ENCODE data around the gene EIF2B5. TPM values are rescaled to one million over a fixed set of nuclear protein-coding genes. Genes with fewer than 3 reads are reported as not detected.

The EIF2B5 gene
- total and polyA plus RNA-seq, 9 of the 15 experiments (the other 6 are each of a cell fraction or from before 2014, with no cell fraction given), result 19.1 to 92.4 (median 74.0) TPM

DNA sequence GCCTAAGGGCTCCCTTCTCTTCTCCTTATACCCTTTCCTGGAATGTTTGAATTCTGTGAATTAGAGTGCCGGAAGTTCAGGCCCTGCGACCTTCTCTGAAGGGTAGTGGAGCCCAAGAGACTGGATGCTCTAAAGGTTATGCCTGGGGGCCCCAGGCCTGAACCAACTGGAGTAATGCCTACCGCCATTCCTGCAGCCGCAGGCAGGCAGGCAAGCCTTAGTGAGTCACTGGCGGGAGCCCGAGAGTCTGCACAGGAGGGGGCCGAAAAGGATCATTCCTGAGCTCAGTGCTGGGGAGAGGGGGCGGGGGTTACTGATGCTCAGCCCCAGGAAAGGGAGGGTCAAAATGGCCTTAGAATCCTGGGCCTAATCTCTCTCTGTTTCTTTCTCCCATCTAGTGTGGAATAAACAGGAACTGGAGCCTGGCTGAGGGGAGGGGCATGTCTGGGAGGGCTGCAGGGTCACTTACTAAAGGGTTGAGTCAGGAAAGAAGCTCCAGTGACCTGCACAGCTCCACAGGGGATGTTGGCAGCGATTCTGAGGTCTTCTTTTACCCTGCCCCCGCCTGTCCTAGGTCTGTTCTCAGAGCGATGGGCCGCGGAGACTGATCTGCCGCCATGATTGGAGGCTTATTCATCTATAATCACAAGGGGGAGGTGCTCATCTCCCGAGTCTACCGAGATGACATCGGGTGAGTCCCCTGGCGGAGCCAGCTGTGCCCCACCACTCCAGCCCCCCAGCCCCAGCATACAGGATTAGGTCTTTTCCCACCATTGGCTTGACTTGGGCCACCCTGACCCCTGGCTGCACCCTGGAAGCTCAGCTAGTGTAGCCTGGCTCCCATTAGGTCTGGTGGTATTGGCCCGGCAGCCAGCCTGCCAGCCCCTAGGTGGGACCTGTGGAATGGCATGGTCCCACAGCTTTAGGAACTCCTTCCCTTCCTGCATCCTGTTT, 41.5 kb downstream of the EIF2B5 start (continued):
- TF ChIP-seq JUND (IDR thresholded peaks at IDR 0.05; ENCODE audit: borderline replicate concordance, low read depth, low read length), result peak; percentile 81
- peak; percentile 51; the same call in 1 of the 3 replicates for TF ChIP-seq JUND (tag; IDR thresholded peaks at IDR 0.05; ENCODE audit: borderline replicate concordance, low read depth, low read length)
- no peak for TF ChIP-seq ZNF699 (CRISPR knock-in tag; IDR thresholded peaks at IDR 0.05; ENCODE audit: insufficient replicate concordance)
- 0 out of 2 replicates have a peak, but pooled peaks have one; percentile 20 for TF ChIP-seq KAT7 (CRISPR knock-in tag; IDR thresholded peaks at IDR 0.05; ENCODE audit: borderline replicate concordance)
- TF ChIP-seq NONO (IDR thresholded peaks at IDR 0.05; ENCODE audit: low read depth in 2 of 2, low read length in 1 of 2), result no peak
- TF ChIP-seq GABPB1 (CRISPR knock-in tag; IDR thresholded peaks at IDR 0.05), result 0 out of 2 replicates have a peak, but pooled peaks have one; percentile 46
- TF ChIP-seq, protein P1, sequence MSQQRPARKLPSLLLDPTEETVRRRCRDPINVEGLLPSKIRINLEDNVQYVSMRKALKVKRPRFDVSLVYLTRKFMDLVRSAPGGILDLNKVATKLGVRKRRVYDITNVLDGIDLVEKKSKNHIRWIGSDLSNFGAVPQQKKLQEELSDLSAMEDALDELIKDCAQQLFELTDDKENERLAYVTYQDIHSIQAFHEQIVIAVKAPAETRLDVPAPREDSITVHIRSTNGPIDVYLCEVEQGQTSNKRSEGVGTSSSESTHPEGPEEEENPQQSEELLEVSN (IDR thresholded peaks at IDR 0.05; ENCODE audit: borderline replicate concordance in 1 of 2, extremely low read depth in 1 of 2, insufficient read depth in 1 of 2, insufficient read length in 1 of 2, low read depth in 1 of 2, low read length in 1 of 2, poor library complexity in 1 of 2, severe bottlenecking in 1 of 2), result peak in 1 of 2 experiments; percentile 26
- peak; percentile 35; the same call in 1 of the 2 replicates for TF ChIP-seq TEAD4 (IDR thresholded peaks at IDR 0.05; ENCODE audit: low read length)
- no peak for TF ChIP-seq TEAD4 (CRISPR knock-in tag; IDR thresholded peaks at IDR 0.05; ENCODE audit: borderline replicate concordance)
- TF ChIP-seq, protein P2, sequence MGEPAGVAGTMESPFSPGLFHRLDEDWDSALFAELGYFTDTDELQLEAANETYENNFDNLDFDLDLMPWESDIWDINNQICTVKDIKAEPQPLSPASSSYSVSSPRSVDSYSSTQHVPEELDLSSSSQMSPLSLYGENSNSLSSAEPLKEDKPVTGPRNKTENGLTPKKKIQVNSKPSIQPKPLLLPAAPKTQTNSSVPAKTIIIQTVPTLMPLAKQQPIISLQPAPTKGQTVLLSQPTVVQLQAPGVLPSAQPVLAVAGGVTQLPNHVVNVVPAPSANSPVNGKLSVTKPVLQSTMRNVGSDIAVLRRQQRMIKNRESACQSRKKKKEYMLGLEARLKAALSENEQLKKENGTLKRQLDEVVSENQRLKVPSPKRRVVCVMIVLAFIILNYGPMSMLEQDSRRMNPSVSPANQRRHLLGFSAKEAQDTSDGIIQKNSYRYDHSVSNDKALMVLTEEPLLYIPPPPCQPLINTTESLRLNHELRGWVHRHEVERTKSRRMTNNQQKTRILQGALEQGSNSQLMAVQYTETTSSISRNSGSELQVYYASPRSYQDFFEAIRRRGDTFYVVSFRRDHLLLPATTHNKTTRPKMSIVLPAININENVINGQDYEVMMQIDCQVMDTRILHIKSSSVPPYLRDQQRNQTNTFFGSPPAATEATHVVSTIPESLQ (CRISPR knock-in tag; IDR thresholded peaks at IDR 0.05), result no peak
- TF ChIP-seq SP1 (CRISPR knock-in tag; IDR thresholded peaks at IDR 0.05), result peak; percentile 41; the same call in 1 of the 2 replicates
- TF ChIP-seq, protein P3, sequence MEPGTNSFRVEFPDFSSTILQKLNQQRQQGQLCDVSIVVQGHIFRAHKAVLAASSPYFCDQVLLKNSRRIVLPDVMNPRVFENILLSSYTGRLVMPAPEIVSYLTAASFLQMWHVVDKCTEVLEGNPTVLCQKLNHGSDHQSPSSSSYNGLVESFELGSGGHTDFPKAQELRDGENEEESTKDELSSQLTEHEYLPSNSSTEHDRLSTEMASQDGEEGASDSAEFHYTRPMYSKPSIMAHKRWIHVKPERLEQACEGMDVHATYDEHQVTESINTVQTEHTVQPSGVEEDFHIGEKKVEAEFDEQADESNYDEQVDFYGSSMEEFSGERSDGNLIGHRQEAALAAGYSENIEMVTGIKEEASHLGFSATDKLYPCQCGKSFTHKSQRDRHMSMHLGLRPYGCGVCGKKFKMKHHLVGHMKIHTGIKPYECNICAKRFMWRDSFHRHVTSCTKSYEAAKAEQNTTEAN (CRISPR knock-in tag; IDR thresholded peaks at IDR 0.05), result no peak
- peak; percentile 63 for TF ChIP-seq RBFOX2 (IDR thresholded peaks at IDR 0.05; ENCODE audit: low read depth, low read length)
- TF ChIP-seq ATF7 (IDR thresholded peaks at IDR 0.05), result peak; percentile 49; the same call in 1 of the 2 replicates
- TF ChIP-seq ZNF584 (CRISPR knock-in tag; IDR thresholded peaks at IDR 0.05; ENCODE audit: low read depth), result no peak
- peak; percentile 71; the same call in 1 of the 2 replicates for TF ChIP-seq NFRKB (IDR thresholded peaks at IDR 0.05; ENCODE audit: low read depth)
- TF ChIP-seq SMARCE1 (IDR thresholded peaks at IDR 0.05), result 0 out of 2 replicates have a peak, but pooled peaks have one; percentile 46
- peak; percentile 50 for TF ChIP-seq POLR2G (IDR thresholded peaks at IDR 0.05; ENCODE audit: low read depth, low read length)
- TF ChIP-seq HDAC1 (IDR thresholded peaks at IDR 0.05), result peak in 1 of 2 experiments; percentile 20; a peak in 1 of 4 replicates
- TF ChIP-seq EP300 (IDR thresholded peaks at IDR 0.05; ENCODE audit: low read length), result peak; percentile 11; the same call in 1 of the 2 replicates
- no peak for TF ChIP-seq NR2C2 (CRISPR knock-in tag; IDR thresholded peaks at IDR 0.05)
- TF ChIP-seq NR2C2 (tag; IDR thresholded peaks at IDR 0.05), result 0 out of 2 replicates have a peak, but pooled peaks have one; percentile 48
- peak; percentile 75 for TF ChIP-seq CTBP1 (IDR thresholded peaks at IDR 0.05; ENCODE audit: borderline replicate concordance)
